ENCODE measurements around the gene EPG5.
"Not testable (repeated sequence)": the region's sequence is repeated elsewhere in the genome, so short reads cannot be mapped to it uniquely, and the experiment has no call there.

EPG5 gene

GRCh38 chr18:45974088-45974536, 7.0 kb upstream of the EPG5 start:
- DNase-seq: peak; percentile 80

- not testable (repeated sequence) for DNase-seq
Measured at GRCh38 chr18:45964913-45965312, 2.2 kb downstream of the EPG5 start.

GRCh38 chr18:45962866-45963265, 4.3 kb downstream of the EPG5 start:
- no peak for DNase-seq

GRCh38 chr18:45962461-45962860, 4.7 kb downstream of the EPG5 start:
- DNase-seq: no peak

- DNase-seq: not testable (repeated sequence)
Measured at GRCh38 chr18:45959484-45959883, 7.6 kb downstream of the EPG5 start.

GRCh38 chr18:45958730-45959129, 8.4 kb downstream of the EPG5 start:
- DNase-seq: no peak

GRCh38 chr18:45958027-45958426, 9.1 kb downstream of the EPG5 start:
- DNase-seq: no peak

GRCh38 chr18:45957100-45957499, 10.0 kb downstream of the EPG5 start:
- DNase-seq: no peak

- no peak for DNase-seq
Measured at GRCh38 chr18:45954070-45954934, 12.8 kb downstream of the EPG5 start.

GRCh38 chr18:45951016-45951714, 16.0 kb downstream of the EPG5 start:
- DNase-seq: no peak

- no peak for DNase-seq
Measured at GRCh38 chr18:45945669-45946068, 21.5 kb downstream of the EPG5 start.

GRCh38 chr18:45940724-45941123, 26.4 kb downstream of the EPG5 start:
- no peak for DNase-seq

GRCh38 chr18:45939236-45939635, 27.9 kb downstream of the EPG5 start:
- no peak for DNase-seq

GRCh38 chr18:45938488-45938935, 28.6 kb downstream of the EPG5 start:
- DNase-seq: no peak

GRCh38 chr18:45935591-45936335, 31.4 kb downstream of the EPG5 start:
- DNase-seq: no peak

GRCh38 chr18:45932708-45933107, 34.4 kb downstream of the EPG5 start:
- no peak for DNase-seq

GRCh38 chr18:45930963-45931362, 36.2 kb downstream of the EPG5 start:
- DNase-seq: no peak

- no peak for DNase-seq
Measured at GRCh38 chr18:45926691-45927090, 40.4 kb downstream of the EPG5 start.

- DNase-seq: no peak
Measured at GRCh38 chr18:45926085-45926484, 41.0 kb downstream of the EPG5 start.

- no peak for DNase-seq
Measured at GRCh38 chr18:45923138-45923537, 44.0 kb downstream of the EPG5 start.

- peak; percentile 83 for DNase-seq
Measured at GRCh38 chr18:45920367-45920766, 46.8 kb downstream of the EPG5 start.

- no peak for DNase-seq
Measured at GRCh38 chr18:45916302-45916701, 50.8 kb downstream of the EPG5 start.

- DNase-seq: no peak
Measured at GRCh38 chr18:45913276-45913675, 53.9 kb downstream of the EPG5 start.
